ENCODE results near the gene PEX10.

PEX10 gene

DNA sequence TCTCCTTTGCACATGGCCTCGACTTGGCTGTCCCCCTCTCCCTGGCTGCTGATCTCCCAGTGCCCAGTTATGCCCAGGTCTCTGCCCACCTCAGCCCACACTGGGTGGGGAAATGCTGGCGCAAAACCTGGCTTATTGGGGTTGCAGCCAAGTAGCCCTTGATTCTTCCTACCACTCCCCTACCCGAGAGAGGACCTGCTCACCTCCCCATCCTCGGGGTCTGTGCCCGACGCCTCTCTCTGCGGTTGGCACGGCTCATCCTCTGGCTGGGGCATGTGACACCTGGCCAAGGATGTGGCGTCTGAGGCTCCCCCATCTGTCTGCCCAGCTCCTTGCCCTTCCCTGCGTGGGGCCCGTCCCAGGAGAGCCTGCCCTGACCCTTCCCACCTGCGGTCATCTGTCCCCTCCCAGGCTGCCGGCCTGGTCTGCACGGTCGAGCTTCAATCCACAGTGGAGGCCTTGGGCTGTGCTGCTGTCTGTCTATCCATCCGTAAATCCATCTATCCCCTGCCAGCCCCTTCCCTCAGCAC lies 6.5 kb upstream of the PEX10 start:
- DNase-seq = no peak

- DNase-seq = no peak
These were observed 5.5 kb upstream of the PEX10 start for GRCh38 chr1:2417833-2418225.

DNA sequence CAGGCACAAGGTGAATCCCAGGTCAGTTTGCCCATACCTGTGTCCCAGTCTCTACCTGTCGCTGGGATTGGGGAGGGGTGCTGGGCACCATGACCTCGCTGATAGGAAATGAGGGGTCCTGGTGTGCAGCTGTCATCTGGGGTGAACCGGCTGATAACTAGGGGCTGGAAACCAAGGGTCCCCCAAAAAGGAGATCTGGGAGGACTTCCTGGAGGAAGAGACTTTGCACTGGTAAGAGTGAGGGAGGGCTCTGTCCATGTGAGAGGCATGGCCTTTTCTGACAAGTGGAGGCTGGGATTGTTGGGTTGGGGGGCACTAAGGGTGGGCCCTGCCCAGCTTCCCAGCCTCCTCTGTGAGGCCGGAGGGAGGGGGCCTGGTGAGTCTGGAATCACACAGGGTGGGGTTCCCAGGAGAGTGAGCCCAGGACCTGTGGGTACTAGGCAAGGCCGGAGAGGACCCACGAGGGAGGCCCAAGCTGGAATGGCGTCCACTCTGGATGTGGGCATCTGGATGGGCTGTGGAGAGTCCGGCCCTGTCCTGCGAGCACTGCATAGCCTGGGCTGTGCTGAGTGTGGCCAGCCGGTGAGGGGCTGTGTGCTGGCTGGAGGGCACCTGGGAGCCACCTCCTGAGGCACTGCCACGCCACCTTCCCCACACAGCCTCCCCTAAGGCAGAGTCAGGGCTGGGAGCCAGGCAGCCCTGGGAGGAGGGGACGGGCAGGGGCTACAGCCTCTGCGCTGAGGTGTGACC lies 4.9 kb upstream of the PEX10 start:
- DNase-seq = no peak

GRCh38 chr1:2416403-2416802 lies 4.0 kb upstream of the PEX10 start:
- DNase-seq = no peak

GRCh38 chr1:2415801-2416208 lies 3.4 kb upstream of the PEX10 start:
- DNase-seq = no peak

GRCh38 chr1:2415337-2415736 lies 3.0 kb upstream of the PEX10 start:
- no peak for DNase-seq

DNA sequence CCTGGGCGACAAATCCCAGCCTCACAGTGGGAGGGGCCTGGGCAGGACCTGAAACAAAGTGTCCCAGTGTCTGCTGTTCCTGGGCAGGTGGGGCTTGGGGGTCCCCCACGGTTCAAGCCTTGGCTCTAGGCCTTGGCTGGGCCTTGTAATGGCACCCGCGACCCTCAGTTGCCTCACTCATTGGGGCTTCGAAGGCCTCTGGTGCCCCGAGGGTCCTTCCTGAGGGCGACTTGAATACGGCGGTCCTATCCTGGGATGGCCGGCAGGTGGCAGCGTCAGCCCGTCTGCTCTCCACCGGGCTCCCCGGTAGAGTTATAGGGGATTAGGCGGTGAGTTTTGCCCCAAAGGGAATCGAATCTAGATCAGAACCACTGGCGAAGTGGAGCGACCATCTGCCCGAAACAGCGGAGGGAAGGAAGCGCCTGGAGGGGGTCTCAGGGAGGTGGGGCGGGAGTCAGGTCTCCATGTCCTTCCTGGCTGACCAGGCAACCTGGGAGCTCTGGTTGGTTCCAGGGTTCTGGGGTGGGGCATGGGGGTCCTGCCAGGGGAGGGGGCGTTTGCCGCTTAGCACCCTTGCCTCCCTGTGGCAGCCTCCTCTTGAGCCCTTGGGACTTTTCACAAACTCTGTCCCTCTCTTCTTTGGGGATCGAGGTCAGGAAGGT lies 2.1 kb upstream of the PEX10 start:
- peak; percentile 31 for DNase-seq

DNA sequence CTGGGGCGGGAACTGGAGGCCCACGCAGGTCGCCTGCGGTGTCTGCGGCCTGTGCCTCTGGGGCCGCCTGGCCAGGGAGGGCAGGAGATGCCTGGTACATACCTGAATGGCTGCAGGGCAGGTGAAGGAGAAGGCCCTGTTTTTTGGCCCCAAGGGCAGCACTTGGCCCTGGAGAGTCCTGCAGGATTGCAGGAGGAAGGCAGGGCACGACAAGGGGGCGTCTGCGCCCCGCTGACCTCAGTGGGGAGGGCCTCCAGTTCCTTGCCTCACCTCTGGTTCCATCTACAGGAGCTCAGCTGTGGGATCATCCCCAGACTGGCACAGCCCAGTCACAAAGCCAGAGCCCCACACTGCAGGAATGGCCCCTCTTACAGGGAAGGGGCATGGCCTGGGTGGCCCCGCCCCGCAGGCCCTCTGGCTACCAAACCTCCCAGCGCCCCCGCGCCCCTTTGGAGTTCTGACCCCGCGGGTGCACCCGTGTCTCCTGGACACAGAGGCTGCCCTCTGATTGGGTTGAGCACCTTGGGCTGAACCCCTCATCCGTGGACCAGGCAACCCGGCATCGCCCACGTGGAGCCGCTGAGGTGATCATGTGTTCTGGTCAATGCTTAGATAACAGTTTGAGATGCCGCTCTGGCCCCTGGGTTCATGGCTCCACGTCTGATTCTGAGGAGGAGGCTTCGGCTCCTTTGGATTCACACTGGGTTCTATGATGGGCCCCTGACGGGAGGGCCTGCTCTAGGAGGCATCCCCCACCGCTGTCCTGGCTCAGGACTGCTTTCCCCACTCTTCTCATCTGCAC lies 1.3 kb upstream of the PEX10 start:
- DNase-seq = no peak

- no peak for DNase-seq
These were observed 570 bp upstream of the PEX10 start for GRCh38 chr1:2412773-2413494.

DNA sequence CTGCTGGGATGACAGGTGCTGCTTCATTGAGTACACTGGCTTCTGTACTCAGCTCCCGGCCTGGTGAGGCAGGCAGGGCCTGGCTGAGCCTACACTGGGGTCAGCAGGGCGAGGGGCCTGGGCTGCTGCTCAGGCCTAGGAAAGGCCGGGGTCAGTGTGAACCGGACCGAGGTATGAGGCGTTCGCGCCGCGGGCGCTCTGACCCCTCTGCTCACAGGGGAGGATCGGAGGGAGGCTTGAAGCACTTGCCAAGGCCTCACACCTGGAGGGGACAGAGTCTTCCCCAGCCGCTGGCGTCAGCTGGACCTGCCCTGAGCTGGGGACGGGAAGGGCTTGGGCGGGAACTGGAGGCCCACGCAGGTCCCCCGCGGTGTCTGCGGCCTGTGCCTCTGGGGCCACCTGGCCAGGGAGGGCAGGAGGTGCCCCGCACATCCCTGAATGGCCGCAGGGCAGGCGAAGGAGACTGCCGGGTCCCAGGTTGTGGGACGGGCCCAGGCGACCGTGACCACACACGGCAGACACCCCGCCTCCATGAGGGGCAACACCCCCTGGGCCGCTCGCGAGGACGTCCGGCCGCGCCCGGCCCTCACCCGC lies 466 bp downstream of the PEX10 start:
- no peak for DNase-seq

DNA sequence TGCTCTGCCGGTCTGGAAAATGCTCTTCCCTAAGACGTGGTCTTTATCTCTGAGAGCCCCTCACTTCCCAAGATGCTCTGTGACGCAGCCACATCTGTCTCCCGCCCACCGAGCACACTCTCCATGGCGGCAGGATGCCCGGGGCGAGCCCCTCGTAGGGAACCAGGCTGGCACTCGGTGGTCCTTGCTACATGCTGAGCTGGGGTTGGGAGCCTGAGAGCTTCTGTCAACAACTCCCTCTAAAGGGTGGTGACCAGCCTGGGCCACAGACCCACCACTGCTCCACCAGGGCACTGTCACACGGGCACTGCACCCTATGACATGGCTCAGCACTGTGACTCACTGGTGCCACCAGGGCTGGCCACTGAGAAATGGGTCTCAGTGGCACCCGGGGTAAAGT lies 2.6 kb downstream of the PEX10 start:
- no peak for DNase-seq

DNA sequence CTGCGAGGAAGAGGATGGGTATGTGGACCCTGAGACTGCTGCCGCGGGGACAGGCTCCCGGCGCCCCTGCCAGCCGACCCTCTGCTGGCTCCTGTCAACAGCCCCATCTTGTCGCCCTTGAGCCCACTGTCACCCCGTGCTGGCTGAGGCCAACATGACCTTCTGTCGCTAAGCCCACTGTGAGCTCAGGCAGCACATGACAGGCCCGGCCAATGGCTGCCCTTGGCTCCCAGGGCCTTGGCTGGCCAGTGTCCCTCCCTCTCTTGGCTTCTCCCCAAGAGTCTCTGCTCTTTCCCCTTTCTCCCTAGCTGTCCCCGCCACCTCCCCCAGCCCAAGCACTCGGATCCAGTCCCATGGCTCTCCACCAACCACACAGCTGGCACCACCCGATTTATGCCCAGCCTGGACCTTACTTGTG lies 3.5 kb downstream of the PEX10 start:
- no peak for DNase-seq

DNA sequence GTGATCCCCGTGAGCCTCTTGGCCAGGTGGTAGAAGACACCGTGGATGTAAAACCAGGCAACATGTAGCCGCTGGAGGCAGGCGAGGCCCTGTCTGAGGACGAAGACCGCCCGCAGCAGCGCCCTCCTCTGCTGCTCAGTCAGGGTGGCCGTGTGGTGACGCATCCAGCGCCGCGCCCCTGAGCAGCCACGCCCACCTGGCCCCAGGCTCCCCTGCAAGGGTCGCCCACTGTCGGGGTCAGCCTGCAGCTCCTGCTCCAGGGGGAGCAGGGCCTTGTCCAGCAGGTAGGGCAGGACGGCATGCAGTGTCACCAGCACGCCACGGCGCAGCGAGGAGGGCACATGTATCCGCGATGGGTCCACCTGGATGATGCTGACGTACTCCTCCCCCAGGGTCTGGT lies 3.9 kb downstream of the PEX10 start:
- no peak for DNase-seq

- no peak for DNase-seq
These were observed 4.4 kb downstream of the PEX10 start for GRCh38 chr1:2407991-2408275.

DNA sequence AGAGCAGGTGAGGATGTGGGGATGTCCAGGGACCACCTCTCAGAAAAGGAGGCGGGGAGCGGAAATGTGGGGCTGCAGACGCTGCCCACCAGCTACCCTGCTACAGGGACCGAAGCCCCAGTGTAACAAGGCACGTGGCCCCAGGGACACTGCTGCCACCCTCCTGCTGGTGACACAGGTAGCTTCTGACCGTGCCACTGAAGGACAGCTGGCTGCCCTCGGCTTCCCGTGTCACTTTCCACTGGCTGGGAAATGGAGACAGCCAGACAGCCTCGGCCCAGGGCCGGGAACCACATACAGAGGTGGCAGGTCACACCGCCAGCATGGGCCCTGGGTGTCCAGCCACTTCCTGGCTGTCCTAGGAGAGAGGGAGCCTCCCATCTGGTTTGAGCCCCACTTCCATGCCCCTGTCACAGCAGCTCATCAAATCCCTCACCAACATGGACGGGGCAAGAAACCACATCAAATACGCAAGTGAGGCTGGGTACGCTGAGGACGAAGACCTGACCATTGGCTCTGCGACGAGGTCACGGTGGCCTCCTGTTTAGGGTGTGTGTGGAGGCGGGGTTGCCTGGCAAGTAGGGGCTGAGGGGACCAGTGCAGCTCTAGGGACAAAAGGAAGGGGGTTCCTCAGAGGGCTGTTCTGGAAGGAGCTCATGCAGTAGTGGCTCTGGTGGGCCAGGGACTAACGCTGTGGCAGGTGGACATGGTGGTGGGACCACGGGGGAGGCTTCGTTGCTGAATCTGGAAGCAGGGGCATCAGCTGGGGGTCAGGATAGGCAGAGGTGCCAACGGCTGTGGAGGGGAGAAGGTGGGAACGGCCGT lies 5.0 kb downstream of the PEX10 start:
- DNase-seq = no peak

DNA sequence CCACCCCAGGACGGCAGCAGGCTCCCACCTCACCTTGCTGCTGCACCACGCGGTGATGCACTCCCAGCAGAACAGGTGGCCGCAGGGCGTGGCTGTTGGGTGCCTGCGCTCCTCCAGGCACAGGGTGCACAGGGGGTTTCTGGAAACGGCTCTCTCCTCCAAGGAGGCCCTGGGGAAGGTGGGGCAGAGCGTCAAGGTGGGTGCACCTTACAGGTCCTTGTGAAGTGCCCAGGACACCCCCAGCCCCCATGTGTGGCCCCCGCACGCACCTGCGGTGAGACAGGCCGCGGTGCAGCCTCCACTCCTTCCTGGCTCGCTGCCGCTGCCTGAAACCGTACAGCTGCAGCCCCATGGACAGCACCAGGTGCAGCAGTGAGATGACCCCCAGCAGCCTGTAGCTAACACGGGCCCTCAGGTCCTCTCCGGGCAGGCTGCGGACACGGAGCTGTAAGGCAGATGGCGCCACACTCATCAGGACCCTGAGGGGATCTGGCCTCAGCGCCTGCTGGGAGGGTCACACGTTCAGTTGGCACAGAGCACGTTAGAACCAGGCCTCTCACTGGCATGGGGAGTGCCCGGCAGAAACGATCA lies 5.8 kb downstream of the PEX10 start:
- DNase-seq = no peak

DNA sequence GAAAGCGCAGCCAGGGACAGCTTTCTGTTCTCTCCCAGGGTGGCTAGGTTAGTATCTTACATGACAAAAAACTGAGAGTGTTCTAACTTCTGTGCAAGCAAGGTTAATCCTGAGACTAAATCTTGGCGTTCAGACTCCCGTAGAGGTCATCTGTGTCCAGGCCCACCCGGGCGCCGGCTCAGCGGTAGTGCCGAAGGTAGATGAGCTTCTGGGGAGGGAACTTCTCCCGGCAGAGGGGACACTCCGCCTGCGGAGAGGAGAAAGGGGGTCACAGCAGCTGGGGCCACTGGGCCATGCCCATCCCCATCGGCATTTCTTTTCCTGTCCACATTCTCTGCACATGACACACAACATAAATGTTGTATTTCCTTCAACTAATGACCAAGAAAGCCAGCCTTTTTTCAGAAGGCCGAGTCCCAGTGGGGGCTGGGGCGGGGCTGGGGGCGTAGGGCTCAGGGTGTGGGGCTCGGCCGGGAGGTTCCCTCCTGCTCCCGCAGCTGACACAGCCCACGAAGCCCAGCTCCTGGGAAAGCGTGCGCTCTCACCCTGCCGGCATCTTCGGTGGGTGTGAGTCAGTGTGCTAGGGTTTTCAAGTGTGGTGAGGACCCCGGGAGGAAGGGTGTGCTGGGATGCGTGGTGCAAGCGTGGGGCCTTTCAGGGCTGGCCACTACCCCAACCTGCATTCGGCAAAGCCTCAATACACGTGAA lies 6.6 kb downstream of the PEX10 start:
- no peak for DNase-seq

- no peak for DNase-seq
These were observed 7.4 kb downstream of the PEX10 start for GRCh38 chr1:2404890-2405511.

DNA sequence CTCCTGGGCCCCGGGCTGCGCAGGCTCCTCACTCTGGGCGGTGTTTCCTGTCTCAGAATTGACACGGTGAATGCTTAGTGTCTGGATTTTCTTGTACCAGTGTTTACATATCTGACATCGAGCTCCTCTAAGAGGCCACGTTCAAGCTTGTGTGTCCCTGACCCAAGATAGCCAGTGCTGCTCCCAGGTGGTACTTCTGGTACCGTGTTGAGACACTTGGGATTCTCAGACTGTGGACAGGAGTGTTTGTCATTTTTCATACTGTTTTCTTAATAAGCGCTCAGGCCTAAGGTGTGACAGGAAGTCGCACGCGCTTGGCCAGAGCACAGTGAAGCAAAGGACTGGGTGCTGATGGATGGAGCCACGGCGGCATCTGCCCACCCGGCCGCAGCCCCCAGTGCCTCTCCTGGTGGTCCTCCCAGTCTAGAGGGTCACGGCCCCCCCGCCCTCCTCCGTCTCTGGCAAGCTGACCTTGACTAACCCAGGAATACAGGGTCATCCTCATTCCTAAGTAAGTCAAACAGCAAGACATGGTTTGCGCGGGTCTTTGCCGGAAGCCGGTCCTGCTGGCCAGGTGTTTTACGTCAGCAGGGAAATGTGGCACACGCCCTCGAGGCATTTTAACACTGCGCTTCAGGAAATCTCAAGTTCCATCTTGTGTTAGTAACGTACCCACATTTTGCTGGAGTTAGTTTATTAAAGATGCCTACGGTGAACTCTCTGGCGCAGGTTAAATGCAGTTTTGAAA lies 8.0 kb downstream of the PEX10 start:
- no peak for DNase-seq

- no peak for DNase-seq
These were observed 9.1 kb downstream of the PEX10 start for GRCh38 chr1:2403273-2403672.
